ENCODE measurements around the gene CLEC3A.
"Not testable (repeated sequence)": the region's sequence is repeated elsewhere in the genome, so short reads cannot be mapped to it uniquely, and the experiment has no call there.

Gene CLEC3A, protein sequence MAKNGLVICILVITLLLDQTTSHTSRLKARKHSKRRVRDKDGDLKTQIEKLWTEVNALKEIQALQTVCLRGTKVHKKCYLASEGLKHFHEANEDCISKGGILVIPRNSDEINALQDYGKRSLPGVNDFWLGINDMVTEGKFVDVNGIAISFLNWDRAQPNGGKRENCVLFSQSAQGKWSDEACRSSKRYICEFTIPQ

DNA sequence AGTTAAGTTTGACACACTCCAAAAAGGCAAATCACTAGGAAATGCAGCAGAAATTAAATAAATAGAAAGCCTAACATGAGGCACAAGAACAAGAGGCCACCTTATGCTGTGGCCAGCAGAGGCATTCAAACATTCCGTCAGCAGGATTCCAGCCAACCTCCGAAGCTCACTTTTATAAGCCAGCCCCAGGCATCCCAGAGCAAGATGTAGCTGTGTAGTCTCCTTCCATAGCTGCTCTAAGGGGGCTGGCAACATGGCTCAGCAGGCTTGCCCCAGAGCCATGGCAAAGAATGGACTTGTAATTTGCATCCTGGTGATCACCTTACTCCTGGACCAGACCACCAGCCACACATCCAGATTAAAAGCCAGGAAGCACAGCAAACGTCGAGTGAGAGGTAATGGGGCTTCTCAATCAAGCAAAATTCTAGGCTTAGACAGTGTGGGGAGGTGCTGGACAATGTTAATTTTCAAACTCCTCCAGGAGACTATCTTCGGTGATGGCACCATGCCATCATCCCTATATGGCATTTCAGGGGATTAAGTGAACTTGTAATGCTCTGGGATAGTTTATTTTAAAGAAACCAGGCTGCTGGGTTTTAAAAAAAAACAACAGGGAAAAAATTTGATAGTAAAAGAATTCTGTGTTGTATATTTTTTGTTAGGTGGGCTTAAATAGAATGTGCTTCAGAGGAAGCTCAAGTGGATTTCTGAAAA, at the start of gene CLEC3A:
TSS of gene CLEC3A (plus strand) at position 202 of the 714 bp plus-strand sequence. CDS start at position 281, 79 bp downstream.
- no peak for DNase-seq

DNA sequence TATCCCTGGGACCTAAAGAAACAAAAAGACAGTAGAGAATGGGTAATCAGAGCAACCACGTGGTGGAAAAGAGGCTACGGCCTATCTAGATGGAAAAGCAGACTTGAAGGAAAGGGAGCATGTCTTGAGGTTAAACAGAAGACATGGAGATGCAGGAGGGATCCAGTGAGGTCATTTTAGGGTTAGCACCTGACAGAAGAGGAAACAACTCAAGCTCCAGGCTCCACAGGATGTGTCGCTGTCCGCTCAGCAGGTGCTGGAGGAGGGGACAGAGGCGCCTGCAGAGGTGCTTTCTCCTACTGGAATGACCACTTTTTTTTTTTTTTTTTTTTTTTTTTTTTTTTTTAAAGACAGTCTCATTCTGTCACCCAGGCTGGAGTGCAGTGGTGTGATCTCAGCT, 47.5 kb upstream of the CLEC3A start:
- DNase-seq, result no peak

DNA sequence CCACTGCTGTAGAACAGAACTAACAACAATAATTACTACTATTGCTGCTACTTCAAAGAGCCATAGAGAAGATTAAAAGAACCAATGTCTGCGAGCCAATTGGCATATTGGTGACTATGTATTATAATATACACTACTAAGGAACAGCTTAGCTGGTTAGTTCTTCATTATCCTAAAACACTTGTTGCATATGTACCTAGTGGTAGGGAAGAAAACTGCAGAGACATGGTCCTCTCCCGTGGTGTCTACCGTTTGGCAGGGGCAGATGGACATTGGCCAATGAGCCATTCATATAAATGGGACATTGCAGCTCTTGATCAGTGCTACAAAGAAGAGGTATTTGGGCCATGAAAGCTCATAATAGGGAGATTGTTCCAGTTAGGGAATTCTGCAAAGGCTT, 46.4 kb upstream of the CLEC3A start:
- no peak for DNase-seq

DNA sequence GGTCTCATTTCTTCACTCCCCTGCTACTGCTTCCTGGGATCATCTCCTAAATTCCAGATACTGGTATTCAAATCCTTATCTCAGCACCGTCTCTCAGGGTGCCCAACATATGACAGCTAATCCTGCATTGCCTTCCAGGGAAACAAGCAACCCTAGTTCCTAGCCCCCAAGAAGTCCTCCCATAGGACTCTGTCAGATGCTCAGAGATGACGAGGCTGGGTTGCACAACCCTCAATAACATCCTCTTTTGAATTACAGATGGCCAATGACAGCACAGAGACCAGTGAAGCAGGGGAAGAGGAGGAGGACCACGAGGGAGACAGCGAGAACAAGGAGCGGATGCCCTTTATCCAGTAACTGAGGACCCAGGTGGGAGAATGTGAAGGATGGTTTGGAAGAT, 45.0 kb upstream of the CLEC3A start:
- DNase-seq, result no peak

DNA sequence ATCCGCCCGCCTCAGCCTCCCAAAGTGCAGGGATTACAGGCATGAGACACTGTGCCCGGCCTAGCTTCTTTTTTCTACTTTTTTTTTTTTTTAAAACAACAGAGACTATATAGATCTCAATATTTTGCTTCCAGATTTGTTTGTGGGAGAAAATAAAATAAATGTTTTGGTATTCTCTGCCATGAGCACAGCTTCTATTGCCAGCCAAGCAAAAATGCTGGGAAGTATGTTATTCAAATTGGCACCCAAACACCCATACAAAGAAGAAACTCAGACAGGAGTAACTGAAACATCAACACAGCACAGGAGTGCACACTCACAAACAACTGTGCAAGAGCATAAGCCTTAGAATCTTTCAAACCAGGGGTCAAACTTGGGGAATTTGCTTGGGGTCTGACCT, 37.2 kb upstream of the CLEC3A start:
- DNase-seq, result no peak

DNA sequence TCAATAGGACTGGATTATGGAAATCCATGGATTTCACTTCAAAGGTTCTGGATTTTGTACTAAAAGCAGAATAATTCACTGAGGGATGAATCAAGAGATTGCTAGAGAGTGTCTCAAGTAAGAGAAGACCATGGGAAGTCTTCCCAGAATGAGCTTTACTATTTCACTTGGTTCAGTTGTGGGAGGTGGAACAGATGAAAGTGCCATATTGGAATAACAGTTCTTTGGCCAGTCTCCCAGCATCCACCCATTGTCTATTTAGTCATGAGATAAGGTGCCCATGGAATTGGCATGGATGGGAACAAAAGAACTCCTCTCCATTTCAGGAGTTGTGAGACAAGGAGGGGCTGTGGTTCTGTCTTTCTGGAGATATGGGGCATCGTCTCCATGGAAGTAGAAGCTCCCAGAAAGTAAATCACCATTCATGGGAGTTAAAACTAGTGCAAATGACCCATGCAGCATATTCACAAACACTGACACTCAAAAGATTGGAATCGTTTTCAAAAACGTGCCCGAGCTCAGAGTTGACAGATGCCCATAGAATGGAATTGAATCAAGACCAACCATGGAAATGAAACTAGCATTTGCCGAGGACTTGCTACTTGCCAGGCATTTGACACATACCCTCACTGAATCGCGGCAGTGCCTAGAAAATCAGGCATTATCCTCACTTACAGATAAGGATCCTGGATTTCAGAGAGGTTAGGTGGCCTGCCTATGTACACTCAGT, 36.2 kb upstream of the CLEC3A start:
- DNase-seq, result no peak

DNA sequence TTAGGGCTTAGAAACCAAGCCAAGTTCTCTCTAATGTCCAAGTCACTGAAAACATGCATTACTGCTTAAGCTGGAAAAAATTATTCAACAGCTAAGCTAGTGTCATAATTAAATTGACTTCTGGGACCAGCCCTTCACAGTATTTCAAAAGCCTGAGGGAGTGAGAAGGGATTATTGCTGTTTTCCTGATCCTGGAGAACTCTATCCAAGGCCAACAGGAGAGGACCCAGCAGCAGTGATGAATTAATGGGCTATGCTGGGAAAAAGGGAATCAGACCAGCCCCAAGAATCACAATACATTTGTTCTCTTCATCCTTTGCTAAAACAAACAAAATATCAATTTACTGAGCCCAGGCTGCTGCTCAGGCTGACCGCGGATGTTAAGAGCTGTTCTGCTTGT, 34.5 kb upstream of the CLEC3A start:
- DNase-seq, result no peak

DNA sequence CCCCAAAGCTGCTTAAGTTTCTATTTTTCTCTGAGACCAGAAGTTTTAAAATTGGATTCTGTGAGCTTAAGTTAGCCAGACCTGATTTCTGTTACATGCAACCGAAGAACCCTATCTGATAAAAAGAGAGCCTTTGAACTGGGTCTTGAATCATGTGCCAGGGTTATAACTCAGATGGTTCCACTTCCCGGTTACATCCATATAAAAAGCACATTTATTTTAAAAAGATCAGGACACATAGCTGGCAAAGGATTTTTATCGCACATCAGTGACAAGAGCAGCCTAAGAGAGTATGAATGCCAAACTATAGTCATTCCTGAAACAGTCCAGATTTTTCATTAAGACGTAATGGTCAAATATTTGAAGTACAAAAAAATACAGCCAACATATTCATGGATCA, 32.5 kb upstream of the CLEC3A start:
- DNase-seq, result no peak

DNA sequence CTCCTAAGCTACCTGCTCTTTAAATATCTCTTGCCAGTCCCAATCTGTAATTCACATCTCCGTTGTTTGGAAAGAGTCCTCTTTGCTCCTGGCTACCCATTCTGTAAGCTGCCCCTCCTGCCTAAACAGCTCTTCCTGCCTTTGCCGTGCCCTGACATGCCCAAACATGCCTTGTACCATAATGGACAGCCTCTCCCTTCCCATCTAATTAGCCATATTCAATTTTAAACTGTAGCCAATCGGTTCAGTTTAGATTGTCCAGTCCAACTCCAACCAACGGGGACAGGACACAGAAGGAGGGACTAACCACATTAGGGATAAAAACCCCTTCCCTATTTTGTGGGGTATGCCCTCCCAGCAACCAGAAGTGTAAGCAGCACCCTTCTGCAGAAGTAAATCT, 30.6 kb upstream of the CLEC3A start:
- DNase-seq, result no peak

DNA sequence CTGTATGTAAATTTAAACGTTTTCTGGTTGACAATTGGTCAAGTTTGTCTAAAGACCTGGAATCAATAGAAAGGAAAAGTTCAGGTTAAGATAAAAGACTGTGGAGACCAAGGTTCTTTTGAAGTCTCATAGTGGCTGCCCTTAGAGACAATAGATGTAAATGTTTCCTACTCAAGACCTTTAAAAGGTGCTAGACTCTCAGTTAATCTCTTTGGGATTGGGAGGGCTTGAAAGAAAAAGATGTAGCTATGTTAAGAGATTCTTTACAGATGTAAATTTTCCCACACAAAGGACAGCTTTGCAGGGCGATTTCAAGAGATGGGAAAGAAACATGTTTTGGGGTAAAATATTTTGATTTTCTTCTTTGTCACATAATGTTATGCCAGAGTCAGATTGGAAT, 30.0 kb upstream of the CLEC3A start:
- DNase-seq, result not testable (repeated sequence)

DNA sequence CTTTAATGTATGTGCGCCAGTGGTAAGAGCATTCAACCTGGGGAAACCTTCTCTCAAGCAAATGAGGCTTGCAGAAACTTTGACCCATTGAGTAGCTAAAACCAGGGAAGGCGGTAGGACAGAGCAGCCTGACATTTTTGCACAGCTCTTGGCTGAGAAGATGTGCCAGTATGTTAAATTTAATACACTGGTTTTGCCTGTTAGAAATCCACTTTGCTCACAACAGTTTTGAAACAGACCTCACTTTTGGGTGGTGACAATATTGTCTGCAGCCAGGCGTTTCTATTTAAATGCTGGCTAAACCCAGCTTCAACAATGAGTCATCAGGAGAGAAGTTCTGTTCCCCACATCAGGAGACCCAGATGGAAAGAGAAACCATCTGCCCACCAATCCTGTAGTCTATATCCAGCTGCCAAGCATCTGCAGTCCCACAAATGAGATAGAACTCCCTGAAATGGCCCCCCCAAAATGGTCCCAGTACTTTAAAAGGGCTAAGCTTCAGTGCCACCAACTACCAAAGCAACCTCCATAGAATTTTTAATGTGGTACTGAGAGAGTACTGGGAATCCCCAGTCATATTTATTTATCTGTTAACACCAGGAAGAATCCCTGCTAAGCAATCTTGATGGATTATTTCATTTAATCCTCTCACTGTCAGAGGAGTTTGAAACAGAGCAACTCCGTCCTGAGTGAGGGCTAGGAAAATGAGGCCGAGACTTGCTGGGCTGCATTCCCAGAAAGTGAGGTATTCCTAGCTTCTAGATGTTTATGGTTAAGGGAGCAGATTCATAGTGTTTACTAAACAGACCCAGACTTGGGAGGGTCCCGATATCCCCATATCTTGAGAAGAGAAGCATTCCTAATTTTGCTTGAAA, 29.0 kb upstream of the CLEC3A start:
- DNase-seq, result no peak

DNA sequence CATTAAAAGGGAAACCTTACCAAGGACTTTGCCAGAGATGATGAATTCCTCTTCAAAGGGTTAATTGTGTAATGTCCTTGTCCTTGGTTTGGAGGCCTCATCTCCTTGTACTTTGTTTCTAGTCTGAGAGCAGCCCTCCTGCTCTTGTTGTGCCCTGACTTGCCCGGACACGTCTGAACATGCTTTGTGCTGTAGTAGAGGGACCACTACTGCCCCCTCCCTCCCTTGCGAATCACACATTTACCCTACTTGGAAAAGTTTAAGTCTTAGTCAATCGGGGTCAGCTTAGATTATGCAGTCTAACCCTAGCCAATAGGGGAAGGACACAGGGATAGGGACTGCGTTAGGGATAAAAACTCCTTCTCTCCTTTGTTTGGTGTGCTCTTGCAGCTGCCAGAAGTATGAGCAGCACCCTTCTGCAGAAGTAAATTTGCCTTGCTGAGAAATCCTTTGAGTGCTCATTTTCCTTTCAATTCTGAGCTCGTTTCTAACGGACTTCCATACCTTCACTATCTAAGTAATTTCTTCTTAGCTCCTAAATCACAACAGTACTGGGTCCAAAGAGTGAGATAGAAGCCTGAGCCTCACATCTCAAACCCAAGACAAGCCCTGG, 26.4 kb upstream of the CLEC3A start:
- no peak for DNase-seq

DNA sequence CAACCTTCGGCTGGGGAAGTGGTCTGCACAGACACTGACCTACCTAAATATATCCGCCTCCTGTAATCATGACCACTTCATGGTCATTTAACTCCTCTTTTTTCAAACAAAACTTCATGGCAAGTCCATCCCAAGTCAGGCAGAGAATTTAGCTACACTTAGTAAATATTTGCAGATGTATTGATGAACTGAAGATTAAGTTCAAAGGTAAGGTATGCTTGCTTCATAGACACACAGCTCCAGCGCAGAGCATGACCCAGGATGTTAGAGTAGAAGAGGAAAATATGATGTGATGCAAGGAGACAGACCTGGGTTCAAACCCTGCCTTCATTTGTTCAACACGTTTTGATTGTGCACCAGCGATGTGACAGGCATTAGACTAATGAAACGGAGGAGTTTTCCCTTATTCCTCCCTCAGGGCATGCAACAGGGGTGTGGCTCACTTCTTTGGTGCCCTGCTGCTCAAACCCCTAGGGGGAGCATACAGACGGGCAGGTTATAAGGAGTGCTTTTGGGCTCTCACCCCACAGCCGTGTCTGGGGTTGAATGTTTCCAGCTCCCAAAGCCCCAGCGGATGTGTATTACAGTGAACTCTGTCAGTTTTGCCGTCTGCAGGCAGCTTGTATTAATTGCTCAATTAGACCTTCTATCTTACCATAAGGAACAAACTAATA, 23.9 kb upstream of the CLEC3A start:
- DNase-seq, result no peak

DNA sequence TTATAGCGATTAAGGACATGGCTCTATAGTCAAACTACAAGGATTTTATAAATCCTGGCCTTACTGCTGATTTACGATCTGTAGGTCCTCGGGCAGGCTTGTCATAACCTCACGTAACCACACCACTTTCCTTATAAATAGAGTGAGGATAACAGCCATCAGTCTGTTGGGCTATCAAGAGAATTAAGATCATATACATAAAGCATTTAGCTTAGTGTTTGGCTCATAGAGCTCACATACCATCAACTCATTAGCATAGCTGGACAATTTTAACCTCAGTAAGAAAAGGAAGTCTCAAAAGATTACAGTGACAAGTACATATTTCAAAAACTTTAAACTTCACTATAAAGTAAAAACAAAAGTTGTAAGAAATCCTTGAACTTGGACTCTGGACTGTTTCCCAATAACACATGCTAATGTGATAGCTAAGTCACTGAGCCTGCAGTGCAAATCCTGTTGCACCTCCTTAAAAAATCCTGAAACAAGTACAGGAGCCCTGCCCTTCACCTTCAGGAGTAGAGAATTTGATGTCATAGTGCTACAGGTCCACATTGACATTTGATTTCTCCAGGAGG, 20.8 kb upstream of the CLEC3A start:
- no peak for DNase-seq

DNA sequence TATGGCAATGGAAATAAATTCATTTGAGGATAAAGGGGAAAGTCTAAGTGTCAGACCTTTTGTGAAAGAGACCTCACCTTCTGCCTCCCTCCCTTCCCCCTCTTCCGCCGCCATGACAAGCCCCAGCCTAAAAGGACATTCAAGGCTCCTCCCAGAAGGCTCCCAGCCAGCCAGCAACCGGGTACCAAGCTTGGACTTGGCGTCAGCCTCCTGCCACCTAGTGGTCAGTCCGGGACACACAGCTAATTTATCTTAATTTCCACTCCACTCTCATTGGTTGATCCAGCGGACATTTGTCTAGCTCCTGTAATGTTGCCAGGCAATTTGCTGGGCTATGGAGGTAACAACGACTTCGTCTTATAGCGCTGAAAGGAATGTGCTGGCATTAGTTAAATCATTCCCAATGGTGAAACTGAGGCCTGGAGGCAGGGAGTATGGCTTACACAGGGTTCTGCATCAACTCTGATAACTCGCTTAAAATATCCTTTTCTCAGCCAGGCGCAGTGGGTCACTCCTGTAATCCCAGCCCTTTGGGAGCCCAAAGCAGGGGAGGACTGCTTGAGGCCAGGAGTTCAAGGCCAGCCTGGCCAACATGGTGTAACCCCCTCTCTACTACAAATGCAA, 19.3 kb upstream of the CLEC3A start:
- DNase-seq, result peak; percentile 84

DNA sequence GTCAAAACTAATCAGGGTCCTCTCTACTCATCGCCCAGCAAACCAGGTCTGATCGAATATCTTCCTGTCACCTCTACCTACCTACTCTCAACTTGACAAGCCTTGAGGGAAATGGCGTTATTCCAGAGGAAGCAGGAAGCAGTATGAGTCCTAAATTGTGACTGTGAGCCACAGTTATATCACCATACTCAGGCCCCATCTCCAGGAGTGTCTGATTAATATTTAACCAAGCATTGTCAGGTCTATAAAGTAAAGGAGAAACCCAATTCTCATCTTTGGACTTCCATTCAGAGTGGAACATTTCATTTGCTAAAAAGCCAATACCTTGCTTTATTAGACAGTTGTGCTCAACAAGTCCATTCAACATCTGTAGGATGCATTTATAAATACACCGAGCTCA, 17.8 kb upstream of the CLEC3A start:
- DNase-seq, result no peak

DNA sequence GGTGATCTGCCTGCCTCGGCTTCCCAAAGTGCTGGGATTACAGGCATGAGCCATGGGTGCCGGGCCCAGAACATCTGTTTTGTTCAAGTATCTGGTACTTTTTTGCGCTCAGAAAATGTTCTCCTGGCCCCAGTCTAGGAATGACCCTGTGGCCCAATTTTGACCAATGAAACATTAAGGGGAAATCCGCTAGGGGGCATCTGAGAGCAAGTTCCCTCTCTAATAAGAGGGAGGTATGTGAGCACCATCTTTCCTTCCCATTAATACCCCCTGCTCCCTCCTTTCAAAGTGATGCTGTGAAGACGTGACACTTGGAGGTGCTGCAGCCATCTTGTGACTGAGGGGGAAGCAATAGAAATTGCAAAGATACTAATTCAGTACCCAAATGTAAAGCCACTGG, 16.5 kb upstream of the CLEC3A start:
- no peak for DNase-seq

DNA sequence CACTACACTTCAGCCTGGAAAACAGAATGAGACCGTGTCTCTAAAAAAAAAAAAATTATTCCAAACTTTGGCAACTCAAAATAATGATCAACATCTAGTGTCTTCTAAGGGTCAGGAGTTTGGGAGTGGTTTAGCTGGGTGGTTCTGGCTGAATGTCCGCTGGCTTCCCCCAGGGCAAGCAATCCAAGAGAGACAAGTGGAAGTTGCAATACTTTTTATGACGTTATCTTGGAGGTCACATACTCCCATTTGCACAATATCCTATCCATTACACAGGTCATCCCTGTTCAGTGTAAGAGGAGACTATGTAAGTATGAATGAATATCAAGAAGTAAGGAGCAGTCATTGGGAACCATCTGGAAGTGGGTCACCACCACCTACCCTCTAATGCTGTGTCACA, 15.2 kb upstream of the CLEC3A start:
- no peak for DNase-seq

DNA sequence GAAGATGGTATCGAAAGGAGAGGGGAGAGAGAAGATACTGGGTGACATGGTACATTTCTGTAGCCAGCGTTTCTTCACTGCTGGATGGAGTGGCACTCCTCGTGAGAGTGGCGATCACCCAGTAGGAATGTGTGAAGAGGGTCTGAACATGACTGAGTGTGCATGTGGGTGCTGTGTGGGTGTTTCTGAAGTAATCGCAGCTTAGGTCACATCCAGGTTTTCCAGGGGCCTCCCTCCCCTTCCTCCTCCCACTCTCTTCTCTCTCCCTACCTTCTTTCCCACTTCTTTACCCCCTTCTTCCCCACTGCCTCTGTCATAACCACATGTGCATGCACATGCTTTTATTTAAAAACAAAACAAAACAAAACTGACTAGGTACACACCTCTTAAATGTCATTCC, 1.8 kb downstream of the CLEC3A start:
- no peak for DNase-seq

DNA sequence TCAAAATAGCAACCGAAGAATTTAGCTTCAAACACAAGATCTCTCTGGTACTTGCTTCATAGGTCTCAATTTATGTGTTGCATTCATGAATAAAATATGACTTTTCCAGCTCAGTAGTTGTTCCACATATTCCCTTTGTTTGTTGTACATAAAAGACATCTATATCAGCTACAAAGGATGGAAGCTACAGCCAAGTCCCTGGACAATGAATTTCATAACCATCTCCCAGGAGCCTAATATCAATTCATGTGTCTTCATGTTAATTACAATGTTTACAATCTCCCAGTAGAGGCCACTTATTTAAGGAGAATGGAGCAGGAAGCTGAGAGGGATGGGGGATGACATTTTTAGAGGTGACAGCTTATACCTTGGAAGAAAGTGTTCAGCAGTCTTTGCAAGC, 3.3 kb downstream of the CLEC3A start:
- DNase-seq, result no peak

DNA sequence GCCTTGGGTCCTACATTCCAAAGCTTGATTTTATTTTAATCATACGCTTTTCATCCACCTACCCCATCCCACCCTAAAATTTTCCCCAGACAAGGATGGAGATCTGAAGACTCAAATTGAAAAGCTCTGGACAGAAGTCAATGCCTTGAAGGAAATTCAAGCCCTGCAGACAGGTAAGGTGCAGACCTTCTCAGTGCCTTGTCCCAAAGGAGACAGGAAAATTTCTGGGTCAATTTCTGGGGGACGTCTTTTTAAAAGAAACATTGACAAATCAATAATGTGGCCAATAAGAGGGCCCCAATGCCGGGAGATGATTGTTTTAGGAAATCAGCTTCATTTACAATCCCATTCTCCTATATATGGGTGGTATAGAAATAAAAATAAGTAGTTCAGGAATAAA, 5.7 kb downstream of the CLEC3A start:
- no peak for DNase-seq
